ENCODE data around the gene CYYR1. TPM values are rescaled to one million over a fixed set of nuclear protein-coding genes. Genes with fewer than 3 reads are reported as not detected.

The CYYR1 gene
- total RNA-seq (2014; rRNA removed; shearing (Covaris generic)): not detected in 2 replicates

- no peak for DNase-seq (ENCODE audit: low read depth)
Observed at GRCh38 chr21:26572702-26573381, at the start of gene CYYR1. TSS of gene CYYR1 (minus strand) at chr21:26573286. CDS start at chr21:26572940, 346 bp downstream.

- no peak for DNase-seq (ENCODE audit: low read depth)
Observed at GRCh38 chr21:26617176-26617575, 44.1 kb upstream of the CYYR1 start.

GRCh38 chr21:26614251-26614650 is 41.2 kb upstream of the CYYR1 start:
- no peak for DNase-seq (ENCODE audit: low read depth)

- no peak for DNase-seq (ENCODE audit: low read depth)
Observed at GRCh38 chr21:26599261-26599660, 26.2 kb upstream of the CYYR1 start.

GRCh38 chr21:26597981-26598380 is 24.9 kb upstream of the CYYR1 start:
- DNase-seq (ENCODE audit: low read depth): no peak

- DNase-seq (ENCODE audit: low read depth): no peak
Observed at GRCh38 chr21:26597031-26597430, 23.9 kb upstream of the CYYR1 start.

GRCh38 chr21:26595971-26596370 is 22.9 kb upstream of the CYYR1 start:
- DNase-seq (ENCODE audit: low read depth): no peak

- no peak for DNase-seq (ENCODE audit: low read depth)
Observed at GRCh38 chr21:26593800-26594199, 20.7 kb upstream of the CYYR1 start.

GRCh38 chr21:26591543-26591942 is 18.5 kb upstream of the CYYR1 start:
- DNase-seq (ENCODE audit: low read depth): no peak

- no peak for DNase-seq (ENCODE audit: low read depth)
Observed at GRCh38 chr21:26588446-26588845, 15.4 kb upstream of the CYYR1 start.

GRCh38 chr21:26587736-26588201 is 14.7 kb upstream of the CYYR1 start:
- peak; percentile 58 for DNase-seq (ENCODE audit: low read depth)

GRCh38 chr21:26583769-26584168 is 10.7 kb upstream of the CYYR1 start:
- no peak for DNase-seq (ENCODE audit: low read depth)

- DNase-seq (ENCODE audit: low read depth): no peak
Observed at GRCh38 chr21:26581818-26582217, 8.7 kb upstream of the CYYR1 start.

- no peak for DNase-seq (ENCODE audit: low read depth)
Observed at GRCh38 chr21:26572076-26572701, 897 bp downstream of the CYYR1 start.

GRCh38 chr21:26570203-26570602 is 2.9 kb downstream of the CYYR1 start:
- DNase-seq (ENCODE audit: low read depth): no peak

- no peak for DNase-seq (ENCODE audit: low read depth)
Observed at GRCh38 chr21:26565546-26565945, 7.5 kb downstream of the CYYR1 start.

- no peak for DNase-seq (ENCODE audit: low read depth)
Observed at GRCh38 chr21:26565111-26565510, 8.0 kb downstream of the CYYR1 start.

- DNase-seq (ENCODE audit: low read depth): no peak
Observed at GRCh38 chr21:26563856-26564503, 9.1 kb downstream of the CYYR1 start.

- DNase-seq (ENCODE audit: low read depth): no peak
Observed at GRCh38 chr21:26560612-26561011, 12.5 kb downstream of the CYYR1 start.

- DNase-seq (ENCODE audit: low read depth): no peak
Observed at GRCh38 chr21:26559099-26559498, 14.0 kb downstream of the CYYR1 start.

GRCh38 chr21:26557106-26557505 is 16.0 kb downstream of the CYYR1 start:
- no peak for DNase-seq (ENCODE audit: low read depth)

- DNase-seq (ENCODE audit: low read depth): no peak
Observed at GRCh38 chr21:26555540-26556146, 17.4 kb downstream of the CYYR1 start.

GRCh38 chr21:26554365-26554764 is 18.7 kb downstream of the CYYR1 start:
- DNase-seq (ENCODE audit: low read depth): no peak

Data from M059J (cell line).